Liver (tissue), 9 donors: ENCODE measurements around the gene ZSCAN1. TPM values are rescaled to one million over a fixed set of nuclear protein-coding genes. Genes with fewer than 3 reads are reported as not detected.

ENCODE experiments used
- DNase-seq: peaks from one replicate; pipeline ENCODE4 v3.0.0-alpha.2; 2017; ENCODE audit warnings: low spot score
- H3K27ac ChIP-seq, 2 donors: one replicate each; pipeline ENCODE4 v1.7.0; 2013; ENCODE audit warnings: inconsistent platforms in 2 of 2, low read length in 2 of 2, control low read depth in 1 of 2, low read depth in 1 of 2, mild to moderate bottlenecking in 1 of 2
- H3K27me3 ChIP-seq, 4 donors: one replicate each; pipeline versions ENCODE4 v1.6.1 to v1.7.0; 2013; ENCODE audit warnings: low read length in 3 of 4, inconsistent platforms in 1 of 4, mild to moderate bottlenecking in 1 of 4, moderate library complexity in 1 of 4; ENCODE audit not compliant: control insufficient read depth in 4 of 4, insufficient read depth in 4 of 4
- H3K36me3 ChIP-seq, 4 donors: one replicate each; pipeline versions ENCODE4 v1.6.1 to v1.7.0; 2013; ENCODE audit warnings: low read length in 3 of 4, mild to moderate bottlenecking in 3 of 4, low read depth in 1 of 4, moderate library complexity in 1 of 4; ENCODE audit not compliant: control insufficient read depth in 4 of 4, insufficient read depth in 3 of 4
- H3K4me1 ChIP-seq, 4 donors: one replicate each; pipeline versions ENCODE4 v1.6.1 to v1.7.0; 2013; ENCODE audit warnings: low read length in 3 of 4, mild to moderate bottlenecking in 3 of 4, moderate library complexity in 1 of 4; ENCODE audit not compliant: control insufficient read depth in 4 of 4, insufficient read depth in 4 of 4
- H3K4me3 ChIP-seq, 3 donors: one replicate each; pipeline versions ENCODE4 v1.6.1 to v1.7.0; 2013; ENCODE audit warnings: low read length in 3 of 3, control low read depth in 1 of 3, low read depth in 1 of 3, mild to moderate bottlenecking in 1 of 3
- H3K9ac ChIP-seq, 2 donors: one replicate each; pipeline ENCODE4 v1.7.0; 2013; ENCODE audit warnings: low read length in 2 of 2, mild to moderate bottlenecking in 2 of 2, moderate library complexity in 2 of 2, control low read depth in 1 of 2, low read depth in 1 of 2
- H3K9me3 ChIP-seq, 4 donors: one replicate each; pipeline versions ENCODE4 v1.6.1 to v1.7.0; 2013; ENCODE audit warnings: low read length in 3 of 4; ENCODE audit not compliant: control insufficient read depth in 4 of 4
- ATF3 ChIP-seq: IDR thresholded peaks from 2 replicates; pipeline ENCODE4 v1.6.1; 2016; ENCODE audit warnings: antibody characterized with exemption
- EGR1 ChIP-seq, 2 donors: IDR thresholded peaks; 2 replicates each; pipeline ENCODE4 v1.6.1; 2016 to 2018; ENCODE audit warnings: antibody characterized with exemption in 2 of 2, low read depth in 2 of 2
- FOXA2 ChIP-seq: IDR thresholded peaks from 2 replicates; pipeline ENCODE4 v1.6.1; 2016; ENCODE audit warnings: antibody characterized with exemption
- GABPA ChIP-seq, 2 donors: IDR thresholded peaks in 1 of 2; conservative IDR thresholded peaks in 1 of 2; 2 replicates each; pipeline ENCODE4 v1.6.1; 2016; ENCODE audit warnings: antibody characterized with exemption in 2 of 2, mild to moderate bottlenecking in 1 of 2, moderate library complexity in 1 of 2
- HNF4A ChIP-seq, 2 donors: conservative IDR thresholded peaks; 2 replicates each; pipeline ENCODE4 v1.6.1; 2016; ENCODE audit warnings: antibody characterized with exemption in 2 of 2, mild to moderate bottlenecking in 2 of 2
- HNF4G ChIP-seq: IDR thresholded peaks from 2 replicates; pipeline ENCODE4 v1.6.1; 2016; ENCODE audit warnings: antibody characterized with exemption
- JUND ChIP-seq, 2 donors: IDR thresholded peaks; 2 replicates each; pipeline ENCODE4 v1.6.1; 2016; ENCODE audit warnings: antibody characterized with exemption in 2 of 2
- NR2F2 ChIP-seq: IDR thresholded peaks from 2 replicates; pipeline ENCODE4 v1.6.1; 2016; ENCODE audit warnings: antibody characterized with exemption
- RAD21 ChIP-seq, 2 donors: IDR thresholded peaks; 2 replicates each; pipeline ENCODE4 v1.6.1; 2016; ENCODE audit warnings: antibody characterized with exemption in 2 of 2, mild to moderate bottlenecking in 2 of 2
- REST ChIP-seq: IDR thresholded peaks from 2 replicates; pipeline ENCODE4 v1.6.1; 2016; ENCODE audit warnings: antibody characterized with exemption, mild to moderate bottlenecking
- RXRA ChIP-seq, 2 donors: IDR thresholded peaks; 2 replicates each; pipeline ENCODE4 v1.6.1; 2017 to 2018; ENCODE audit warnings: antibody characterized with exemption in 2 of 2, mild to moderate bottlenecking in 1 of 2
- SP1 ChIP-seq: IDR thresholded peaks from 2 replicates; pipeline ENCODE4 v1.6.1; 2018; ENCODE audit warnings: antibody characterized with exemption, mild to moderate bottlenecking
- TAF1 ChIP-seq: conservative IDR thresholded peaks from 2 replicates; pipeline ENCODE4 v1.6.1; 2016; ENCODE audit warnings: antibody characterized with exemption, mild to moderate bottlenecking
- YY1 ChIP-seq: IDR thresholded peaks from 2 replicates; pipeline ENCODE4 v1.6.1; 2016; ENCODE audit warnings: antibody characterized with exemption, mild to moderate bottlenecking
- WGBS: extraction: QIAGEN DNeasy Blood & Tissue Kit; methylation state at CpG from one replicate; pipeline ENCODE4 v1.1.7; 2013; 5-methylcytosine and 5-hydroxymethylcytosine counted together
- polyA plus RNA-seq, 2 donors: library from polyadenylated mRNA; stranded (reverse) in 1 of 2; unstranded in 1 of 2; fragments of 200-250 nt in 1 of 2; fragments of >200 nt in 1 of 2; fragmentation: Nextera tagmentation in 1 of 2; extraction: Ambion mirVana in 1 of 2; gene quantifications; one replicate each; pipeline versions ENCODE4 v1.2.1 to v1.2.3, GENCODE V29; 2013 to 2015
- total RNA-seq, 2 donors: library from RNA; depleted of rRNA; stranded (reverse); fragments of >200 nt; gene quantifications; one replicate each; pipeline ENCODE4 v1.2.3, GENCODE V29; 2014
- TF ChIP-seq, protein P1 (sequence below): fragments of 150-350 bp; IDR thresholded peaks from 2 replicates; pipeline ENCODE4 v1.5.1; 2017; ENCODE audit warnings: improper control_type of control experiment, low read depth, low read length; ENCODE audit not compliant: missing input control
- TF ChIP-seq, protein P2 (sequence below): IDR thresholded peaks from 2 replicates; pipeline ENCODE4 v1.6.1; 2016; ENCODE audit warnings: antibody characterized with exemption
- donor health status: healthy.
- donor health status: healthy.
- donor health status: healthy.
- donor health status: healthy.
- donor health status: healthy.

ZSCAN1 gene
- total and polyA plus RNA-seq, 4 donors: 0.13 TPM; not detected in 3

GRCh38 chr19:58052256-58052655, 18.4 kb downstream of the ZSCAN1 start:
- Histone ChIP-seq H3K27ac (no peak overlapping the region), H3K9ac (no peak overlapping the region), H3K4me1 (no peaks in the 10 kb centered on the region), H3K9me3 (peaks cover 23 to 55% (median 40%) of the 10 kb centered on the region in 4 donors), H3K27me3 (no peaks in the 10 kb centered on the region), H3K4me3 (peak overlapping the region in 1 of 3 donors; percentile 26), H3K36me3 (no peaks in the 10 kb centered on the region)
- TF ChIP-seq, protein P1, sequence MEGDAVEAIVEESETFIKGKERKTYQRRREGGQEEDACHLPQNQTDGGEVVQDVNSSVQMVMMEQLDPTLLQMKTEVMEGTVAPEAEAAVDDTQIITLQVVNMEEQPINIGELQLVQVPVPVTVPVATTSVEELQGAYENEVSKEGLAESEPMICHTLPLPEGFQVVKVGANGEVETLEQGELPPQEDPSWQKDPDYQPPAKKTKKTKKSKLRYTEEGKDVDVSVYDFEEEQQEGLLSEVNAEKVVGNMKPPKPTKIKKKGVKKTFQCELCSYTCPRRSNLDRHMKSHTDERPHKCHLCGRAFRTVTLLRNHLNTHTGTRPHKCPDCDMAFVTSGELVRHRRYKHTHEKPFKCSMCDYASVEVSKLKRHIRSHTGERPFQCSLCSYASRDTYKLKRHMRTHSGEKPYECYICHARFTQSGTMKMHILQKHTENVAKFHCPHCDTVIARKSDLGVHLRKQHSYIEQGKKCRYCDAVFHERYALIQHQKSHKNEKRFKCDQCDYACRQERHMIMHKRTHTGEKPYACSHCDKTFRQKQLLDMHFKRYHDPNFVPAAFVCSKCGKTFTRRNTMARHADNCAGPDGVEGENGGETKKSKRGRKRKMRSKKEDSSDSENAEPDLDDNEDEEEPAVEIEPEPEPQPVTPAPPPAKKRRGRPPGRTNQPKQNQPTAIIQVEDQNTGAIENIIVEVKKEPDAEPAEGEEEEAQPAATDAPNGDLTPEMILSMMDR: no peak
- TF ChIP-seq RXRA (IDR thresholded peaks at IDR 0.05) (no peak), SP1 (no peak), FOXA2 (no peak), NR2F2 (no peak), HNF4A (conservative IDR thresholded peaks at IDR 0.05) (no peak), YY1 (no peak), EGR1 (IDR thresholded peaks at IDR 0.05; ENCODE audit: low read depth in 2 of 2) (no peak), JUND (IDR thresholded peaks at IDR 0.05) (no peak), ATF3 (no peak), HNF4G (no peak), GABPA (IDR thresholded peaks at IDR 0.05 in 1 of 2, conservative IDR thresholded peaks at IDR 0.05 in 1 of 2) (no peak)
- 96% methylated on average over 16 of the region's 16 CpGs for WGBS
- no peak for DNase-seq

DNA sequence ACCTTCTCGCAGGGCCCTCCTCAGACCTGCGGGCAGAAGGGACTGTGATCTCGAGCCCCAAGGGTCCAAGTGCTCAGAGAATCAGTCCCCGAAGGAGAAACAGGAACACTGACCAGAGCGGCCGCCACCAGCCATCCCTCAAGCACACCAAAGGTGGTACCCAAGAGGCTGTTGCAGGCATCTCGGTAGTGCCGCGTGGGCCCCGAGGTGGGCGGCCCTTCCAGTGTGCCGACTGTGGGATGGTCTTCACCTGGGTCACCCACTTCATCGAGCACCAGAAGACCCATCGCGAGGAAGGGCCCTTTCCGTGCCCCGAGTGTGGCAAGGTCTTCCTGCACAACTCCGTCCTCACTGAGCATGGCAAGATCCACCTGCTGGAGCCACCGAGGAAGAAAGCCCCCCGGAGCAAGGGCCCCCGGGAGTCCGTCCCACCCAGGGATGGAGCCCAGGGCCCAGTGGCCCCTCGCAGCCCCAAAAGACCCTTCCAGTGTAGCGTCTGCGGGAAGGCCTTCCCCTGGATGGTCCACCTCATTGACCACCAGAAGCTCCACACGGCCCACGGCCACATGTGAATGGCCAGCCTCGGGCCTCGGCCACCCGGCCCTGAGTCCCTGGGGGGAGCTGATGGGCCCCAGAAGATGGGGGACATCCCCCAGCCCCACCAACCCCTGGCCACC, 19.8 kb downstream of the ZSCAN1 start:
- Histone ChIP-seq H3K4me3 (peak overlapping the region in 1 of 3 donors; percentile 42), H3K36me3 (no peaks in the 10 kb centered on the region), H3K4me1 (no peaks in the 10 kb centered on the region), H3K9ac (no peak overlapping the region), H3K27ac (no peak overlapping the region), H3K9me3 (peaks cover 25 to 60% (median 39%) of the 10 kb centered on the region in 4 donors), H3K27me3 (no peaks in the 10 kb centered on the region)
- 91% methylated on average over 30 of the region's 30 CpGs for WGBS
- no peak for DNase-seq
- TF ChIP-seq SP1 (no peak), HNF4A (conservative IDR thresholded peaks at IDR 0.05) (no peak), TAF1 (no peak), YY1 (no peak), REST (no peak), JUND (IDR thresholded peaks at IDR 0.05) (no peak), HNF4G (no peak), ATF3 (no peak), NR2F2 (no peak), RXRA (IDR thresholded peaks at IDR 0.05) (no peak), RAD21 (IDR thresholded peaks at IDR 0.05) (no peak), EGR1 (IDR thresholded peaks at IDR 0.05; ENCODE audit: low read depth in 2 of 2) (no peak)
- TF ChIP-seq, protein P1: no peak
- TF ChIP-seq, protein P2, sequence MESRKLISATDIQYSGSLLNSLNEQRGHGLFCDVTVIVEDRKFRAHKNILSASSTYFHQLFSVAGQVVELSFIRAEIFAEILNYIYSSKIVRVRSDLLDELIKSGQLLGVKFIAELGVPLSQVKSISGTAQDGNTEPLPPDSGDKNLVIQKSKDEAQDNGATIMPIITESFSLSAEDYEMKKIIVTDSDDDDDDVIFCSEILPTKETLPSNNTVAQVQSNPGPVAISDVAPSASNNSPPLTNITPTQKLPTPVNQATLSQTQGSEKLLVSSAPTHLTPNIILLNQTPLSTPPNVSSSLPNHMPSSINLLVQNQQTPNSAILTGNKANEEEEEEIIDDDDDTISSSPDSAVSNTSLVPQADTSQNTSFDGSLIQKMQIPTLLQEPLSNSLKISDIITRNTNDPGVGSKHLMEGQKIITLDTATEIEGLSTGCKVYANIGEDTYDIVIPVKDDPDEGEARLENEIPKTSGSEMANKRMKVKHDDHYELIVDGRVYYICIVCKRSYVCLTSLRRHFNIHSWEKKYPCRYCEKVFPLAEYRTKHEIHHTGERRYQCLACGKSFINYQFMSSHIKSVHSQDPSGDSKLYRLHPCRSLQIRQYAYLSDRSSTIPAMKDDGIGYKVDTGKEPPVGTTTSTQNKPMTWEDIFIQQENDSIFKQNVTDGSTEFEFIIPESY: no peak
